GM06990 (cell line): Measurements from ENCODE around the gene NKD1.

Source experiments
- DNase-seq: peaks from one replicate; pipeline ENCODE4 v3.0.0-alpha.2; 2011; ENCODE audit not compliant: insufficient read length; ENCODE audit errors: extremely low read depth
- H3K27me3 ChIP-seq: replicated peaks from 2 replicates; pipeline ENCODE4 v1.6.0; 2011; ENCODE audit warnings: low read length; ENCODE audit not compliant: control insufficient read depth, insufficient read depth
- H3K36me3 ChIP-seq: 2 replicates; pipeline ENCODE4 v1.5.1; 2011; ENCODE audit warnings: low read length; ENCODE audit not compliant: control insufficient read depth, insufficient read depth
- H3K4me3 ChIP-seq: replicated peaks from 2 replicates; pipeline ENCODE4 v1.5.1; 2011; ENCODE audit warnings: low read depth, mild to moderate bottlenecking, control low read depth, low read length
- CTCF ChIP-seq: IDR thresholded peaks from 2 replicates; pipeline ENCODE4 v1.5.1; 2011; ENCODE audit warnings: low read length, control low read depth, mild to moderate bottlenecking, inconsistent platforms; ENCODE audit not compliant: insufficient read depth, poor library complexity, severe bottlenecking

Gene NKD1

GRCh38 chr16:50605733-50606430 is 57.7 kb downstream of the NKD1 start:
- DNase-seq: no peak
- Histone ChIP-seq H3K4me3 (no peak overlapping the region), H3K36me3 (no peaks in the 10 kb centered on the region), H3K27me3 (no peaks in the 10 kb centered on the region)
- no peak for TF ChIP-seq CTCF

- H3K27me3 ChIP-seq: no peaks in the 10 kb centered on the region; the same call in 1 of the 2 replicates
- H3K36me3 ChIP-seq: no peaks in the 10 kb centered on the region
- no peak for TF ChIP-seq CTCF
- DNase-seq: no peak
- no peak overlapping the region for H3K4me3 ChIP-seq
Measured at GRCh38 chr16:50606431-50607050, 58.3 kb downstream of the NKD1 start.

GRCh38 chr16:50607051-50607431 is 58.8 kb downstream of the NKD1 start:
- no peak for TF ChIP-seq CTCF
- H3K4me3 ChIP-seq: no peak overlapping the region
- DNase-seq: no peak
- H3K36me3 ChIP-seq: no peaks in the 10 kb centered on the region
- no peaks in the 10 kb centered on the region; the same call in 1 of the 2 replicates for H3K27me3 ChIP-seq

- no peak overlapping the region for H3K4me3 ChIP-seq
Measured at GRCh38 chr16:50607447-50607846, 59.3 kb downstream of the NKD1 start.

GRCh38 chr16:50607970-50608557 is 59.9 kb downstream of the NKD1 start:
- Histone ChIP-seq H3K4me3 (no peak overlapping the region), H3K27me3 (no peaks in the 10 kb centered on the region; the same call in 1 of the 2 replicates), H3K36me3 (no peaks in the 10 kb centered on the region)
- no peak for TF ChIP-seq CTCF
- DNase-seq: no peak

More at GRCh38 chr16:50607447-50607846, 59.3 kb downstream of the NKD1 start:
- no peak for DNase-seq
- Histone ChIP-seq H3K36me3 (no peaks in the 10 kb centered on the region), H3K27me3 (no peaks in the 10 kb centered on the region; the same call in 1 of the 2 replicates)
- TF ChIP-seq CTCF: no peak
